Measurements from ENCODE around the gene UBAC2.

The UBAC2 gene

GRCh38 chr13:99191336-99191899 lies 9.2 kb upstream of the UBAC2 start:
- Histone ChIP-seq H3K79me2 (no peaks in the 10 kb centered on the region), H3K27ac (no peak overlapping the region), H3K9ac (no peak overlapping the region), H3K9me3 (ENCODE audit: control insufficient read depth, low read length) (no peaks in the 10 kb centered on the region), H3K4me2 (ENCODE audit: low read length) (no peak overlapping the region), H3K36me3 (ENCODE audit: control insufficient read depth, insufficient read depth, low read length) (no peaks in the 10 kb centered on the region), H3K27me3 (ENCODE audit: control insufficient read depth, insufficient read depth, low read length) (no peaks in the 10 kb centered on the region), H2AFZ (peak overlapping the region; percentile 48), H3K4me3 (ENCODE audit: low read depth, low read length) (peak overlapping the region; percentile 1), H3K4me1 (peaks cover 4% of the 10 kb centered on the region)
- no peak for TF ChIP-seq CTCF (IDR thresholded peaks at IDR 0.05)

GRCh38 chr13:99191900-99192399 lies 8.7 kb upstream of the UBAC2 start:
- TF ChIP-seq CTCF (IDR thresholded peaks at IDR 0.05), result no peak
- Histone ChIP-seq H3K4me1 (peaks cover 4% of the 10 kb centered on the region), H3K27ac (no peak overlapping the region), H3K9me3 (ENCODE audit: control insufficient read depth, low read length) (no peaks in the 10 kb centered on the region), H3K4me2 (ENCODE audit: low read length) (peak overlapping the region; percentile 32), H3K4me3 (ENCODE audit: low read depth, low read length) (peak overlapping the region; percentile 1), H2AFZ (peak overlapping the region; percentile 48), H3K27me3 (ENCODE audit: control insufficient read depth, insufficient read depth, low read length) (no peaks in the 10 kb centered on the region), H3K9ac (no peak overlapping the region), H3K79me2 (no peaks in the 10 kb centered on the region), H3K36me3 (ENCODE audit: control insufficient read depth, insufficient read depth, low read length) (no peaks in the 10 kb centered on the region)

- H3K36me3 ChIP-seq (ENCODE audit: control insufficient read depth, insufficient read depth, low read length), result no peaks in the 10 kb centered on the region
- TF ChIP-seq CTCF (IDR thresholded peaks at IDR 0.05), result no peak
- H3K79me2 ChIP-seq, result no peaks in the 10 kb centered on the region
- H3K27me3 ChIP-seq (ENCODE audit: control insufficient read depth, insufficient read depth, low read length), result no peaks in the 10 kb centered on the region
- H3K4me3 ChIP-seq (ENCODE audit: low read depth, low read length), result no peak overlapping the region
- peaks cover 4% of the 10 kb centered on the region for H3K4me1 ChIP-seq
- no peak overlapping the region for H2AFZ ChIP-seq
- H3K9me3 ChIP-seq (ENCODE audit: control insufficient read depth, low read length), result no peaks in the 10 kb centered on the region
- no peak overlapping the region for H3K27ac ChIP-seq
- no peak overlapping the region for H3K4me2 ChIP-seq (ENCODE audit: low read length)
- no peak overlapping the region for H3K9ac ChIP-seq
These were observed 8.2 kb upstream of the UBAC2 start for GRCh38 chr13:99192480-99192879.

GRCh38 chr13:99193152-99193551 lies 7.5 kb upstream of the UBAC2 start:
- Histone ChIP-seq H3K79me2 (no peaks in the 10 kb centered on the region), H2AFZ (no peak overlapping the region), H3K9ac (no peak overlapping the region), H3K4me3 (ENCODE audit: low read depth, low read length) (no peak overlapping the region), H3K4me2 (ENCODE audit: low read length) (no peak overlapping the region), H3K4me1 (peaks cover 4% of the 10 kb centered on the region), H3K9me3 (ENCODE audit: control insufficient read depth, low read length) (no peaks in the 10 kb centered on the region), H3K27ac (no peak overlapping the region), H3K27me3 (ENCODE audit: control insufficient read depth, insufficient read depth, low read length) (no peaks in the 10 kb centered on the region), H3K36me3 (ENCODE audit: control insufficient read depth, insufficient read depth, low read length) (no peaks in the 10 kb centered on the region)
- no peak for TF ChIP-seq CTCF (IDR thresholded peaks at IDR 0.05)
